ENCODE measurements around the gene TPSD1. TPM values are rescaled to one million over a fixed set of nuclear protein-coding genes. Genes with fewer than 3 reads are reported as not detected.

Gene TPSD1
- total and polyA plus RNA-seq, 2 experiments from 2014 or later = 0.17 TPM; not detected in 1

DNA sequence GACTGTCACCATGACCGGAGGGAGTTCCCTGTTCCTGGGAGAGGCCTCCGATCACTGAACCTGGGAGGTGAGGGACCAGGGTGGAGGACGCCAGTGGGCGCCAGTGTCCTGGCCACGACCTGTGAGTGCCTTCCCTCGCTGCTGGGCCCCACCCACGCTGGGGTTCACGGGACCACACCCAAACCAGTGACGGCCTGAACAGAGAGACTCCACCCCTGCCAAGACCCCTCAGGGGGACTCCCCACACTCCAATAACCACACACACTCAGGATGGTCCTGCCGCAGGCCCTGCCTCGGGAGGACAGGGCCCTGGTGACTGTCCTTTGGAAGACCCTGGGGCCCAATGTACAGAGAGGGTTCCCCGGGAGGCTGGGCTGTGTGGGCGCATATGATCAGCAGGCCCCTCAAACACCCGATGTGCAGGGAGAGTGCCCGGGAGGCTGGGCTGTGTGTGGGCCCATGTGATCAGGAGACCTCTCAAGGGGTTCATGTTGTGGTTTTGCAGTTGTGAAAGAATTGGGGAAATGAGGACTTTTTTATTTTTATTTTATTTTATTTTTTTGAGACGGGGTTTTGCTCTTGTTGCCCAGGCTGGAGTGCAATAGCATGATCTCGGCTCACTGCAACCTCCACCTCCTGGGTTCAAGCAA lies 26.6 kb downstream of the TPSD1 start:
- ATAC-seq (no peak), DNase-seq (ENCODE audit: low spot score) (no peak)
- H3K27me3 ChIP-seq (ENCODE audit: insufficient read depth) = no peaks in the 10 kb centered on the region
- no peak overlapping the region for H3K4me3 ChIP-seq
- no peaks in the 10 kb centered on the region for H3F3A ChIP-seq (replicated peaks; ENCODE audit: low read depth)
- peaks cover 13% of the 10 kb centered on the region; the same call in 1 of the 2 replicates for H3K4me1 ChIP-seq (ENCODE audit: insufficient read depth)
- no peaks in the 10 kb centered on the region for H3K36me3 ChIP-seq (ENCODE audit: insufficient read depth)
- no peak overlapping the region for H3K27ac ChIP-seq (ENCODE audit: low read depth)
- Mint-ChIP-seq H3K36me3 (ENCODE audit: low read depth) (no peaks in the 10 kb centered on the region), H3K27ac (no peak overlapping the region), H3K27me3 (ENCODE audit: insufficient read depth, low read depth, poor library complexity) (peaks cover 17% of the 10 kb centered on the region), H3K4me3 (no peak overlapping the region), H3K4me1 (peaks cover 14% of the 10 kb centered on the region), H3K9me3 (no peaks in the 10 kb centered on the region)
- no peaks in the 10 kb centered on the region for H3K79me2 ChIP-seq (replicated peaks; ENCODE audit: insufficient read depth)
- H3K4me2 ChIP-seq = no peak overlapping the region
- H4K20me1 ChIP-seq (replicated peaks; ENCODE audit: insufficient read depth) = no peaks in the 10 kb centered on the region
- no peak overlapping the region for H2AFZ ChIP-seq
- no peak for TF ChIP-seq NANOG (IDR thresholded peaks at IDR 0.05; ENCODE audit: borderline replicate concordance)
- TF ChIP-seq, protein P1, sequence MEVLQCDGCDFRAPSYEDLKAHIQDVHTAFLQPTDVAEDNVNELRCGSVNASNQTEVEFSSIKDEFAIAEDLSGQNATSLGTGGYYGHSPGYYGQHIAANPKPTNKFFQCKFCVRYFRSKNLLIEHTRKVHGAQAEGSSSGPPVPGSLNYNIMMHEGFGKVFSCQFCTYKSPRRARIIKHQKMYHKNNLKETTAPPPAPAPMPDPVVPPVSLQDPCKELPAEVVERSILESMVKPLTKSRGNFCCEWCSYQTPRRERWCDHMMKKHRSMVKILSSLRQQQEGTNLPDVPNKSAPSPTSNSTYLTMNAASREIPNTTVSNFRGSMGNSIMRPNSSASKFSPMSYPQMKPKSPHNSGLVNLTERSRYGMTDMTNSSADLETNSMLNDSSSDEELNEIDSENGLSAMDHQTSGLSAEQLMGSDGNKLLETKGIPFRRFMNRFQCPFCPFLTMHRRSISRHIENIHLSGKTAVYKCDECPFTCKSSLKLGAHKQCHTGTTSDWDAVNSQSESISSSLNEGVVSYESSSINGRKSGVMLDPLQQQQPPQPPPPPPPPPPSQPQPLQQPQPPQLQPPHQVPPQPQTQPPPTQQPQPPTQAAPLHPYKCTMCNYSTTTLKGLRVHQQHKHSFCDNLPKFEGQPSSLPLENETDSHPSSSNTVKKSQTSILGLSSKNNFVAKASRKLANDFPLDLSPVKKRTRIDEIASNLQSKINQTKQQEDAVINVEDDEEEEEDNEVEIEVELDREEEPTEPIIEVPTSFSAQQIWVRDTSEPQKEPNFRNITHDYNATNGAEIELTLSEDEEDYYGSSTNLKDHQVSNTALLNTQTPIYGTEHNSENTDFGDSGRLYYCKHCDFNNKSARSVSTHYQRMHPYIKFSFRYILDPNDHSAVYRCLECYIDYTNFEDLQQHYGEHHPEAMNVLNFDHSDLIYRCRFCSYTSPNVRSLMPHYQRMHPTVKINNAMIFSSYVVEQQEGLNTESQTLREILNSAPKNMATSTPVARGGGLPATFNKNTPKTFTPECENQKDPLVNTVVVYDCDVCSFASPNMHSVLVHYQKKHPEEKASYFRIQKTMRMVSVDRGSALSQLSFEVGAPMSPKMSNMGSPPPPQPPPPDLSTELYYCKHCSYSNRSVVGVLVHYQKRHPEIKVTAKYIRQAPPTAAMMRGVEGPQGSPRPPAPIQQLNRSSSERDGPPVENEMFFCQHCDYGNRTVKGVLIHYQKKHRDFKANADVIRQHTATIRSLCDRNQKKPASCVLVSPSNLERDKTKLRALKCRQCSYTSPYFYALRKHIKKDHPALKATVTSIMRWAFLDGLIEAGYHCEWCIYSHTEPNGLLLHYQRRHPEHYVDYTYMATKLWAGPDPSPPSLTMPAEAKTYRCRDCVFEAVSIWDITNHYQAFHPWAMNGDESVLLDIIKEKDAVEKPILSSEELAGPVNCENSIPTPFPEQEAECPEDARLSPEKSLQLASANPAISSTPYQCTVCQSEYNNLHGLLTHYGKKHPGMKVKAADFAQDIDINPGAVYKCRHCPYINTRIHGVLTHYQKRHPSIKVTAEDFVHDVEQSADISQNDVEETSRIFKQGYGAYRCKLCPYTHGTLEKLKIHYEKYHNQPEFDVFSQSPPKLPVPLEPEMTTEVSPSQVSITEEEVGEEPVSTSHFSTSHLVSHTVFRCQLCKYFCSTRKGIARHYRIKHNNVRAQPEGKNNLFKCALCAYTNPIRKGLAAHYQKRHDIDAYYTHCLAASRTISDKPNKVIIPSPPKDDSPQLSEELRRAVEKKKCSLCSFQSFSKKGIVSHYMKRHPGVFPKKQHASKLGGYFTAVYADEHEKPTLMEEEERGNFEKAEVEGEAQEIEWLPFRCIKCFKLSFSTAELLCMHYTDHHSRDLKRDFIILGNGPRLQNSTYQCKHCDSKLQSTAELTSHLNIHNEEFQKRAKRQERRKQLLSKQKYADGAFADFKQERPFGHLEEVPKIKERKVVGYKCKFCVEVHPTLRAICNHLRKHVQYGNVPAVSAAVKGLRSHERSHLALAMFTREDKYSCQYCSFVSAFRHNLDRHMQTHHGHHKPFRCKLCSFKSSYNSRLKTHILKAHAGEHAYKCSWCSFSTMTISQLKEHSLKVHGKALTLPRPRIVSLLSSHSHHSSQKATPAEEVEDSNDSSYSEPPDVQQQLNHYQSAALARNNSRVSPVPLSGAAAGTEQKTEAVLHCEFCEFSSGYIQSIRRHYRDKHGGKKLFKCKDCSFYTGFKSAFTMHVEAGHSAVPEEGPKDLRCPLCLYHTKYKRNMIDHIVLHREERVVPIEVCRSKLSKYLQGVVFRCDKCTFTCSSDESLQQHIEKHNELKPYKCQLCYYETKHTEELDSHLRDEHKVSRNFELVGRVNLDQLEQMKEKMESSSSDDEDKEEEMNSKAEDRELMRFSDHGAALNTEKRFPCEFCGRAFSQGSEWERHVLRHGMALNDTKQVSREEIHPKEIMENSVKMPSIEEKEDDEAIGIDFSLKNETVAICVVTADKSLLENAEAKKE (CRISPR knock-in tag; IDR thresholded peaks at IDR 0.05) = no peak
- TF ChIP-seq, protein P2, sequence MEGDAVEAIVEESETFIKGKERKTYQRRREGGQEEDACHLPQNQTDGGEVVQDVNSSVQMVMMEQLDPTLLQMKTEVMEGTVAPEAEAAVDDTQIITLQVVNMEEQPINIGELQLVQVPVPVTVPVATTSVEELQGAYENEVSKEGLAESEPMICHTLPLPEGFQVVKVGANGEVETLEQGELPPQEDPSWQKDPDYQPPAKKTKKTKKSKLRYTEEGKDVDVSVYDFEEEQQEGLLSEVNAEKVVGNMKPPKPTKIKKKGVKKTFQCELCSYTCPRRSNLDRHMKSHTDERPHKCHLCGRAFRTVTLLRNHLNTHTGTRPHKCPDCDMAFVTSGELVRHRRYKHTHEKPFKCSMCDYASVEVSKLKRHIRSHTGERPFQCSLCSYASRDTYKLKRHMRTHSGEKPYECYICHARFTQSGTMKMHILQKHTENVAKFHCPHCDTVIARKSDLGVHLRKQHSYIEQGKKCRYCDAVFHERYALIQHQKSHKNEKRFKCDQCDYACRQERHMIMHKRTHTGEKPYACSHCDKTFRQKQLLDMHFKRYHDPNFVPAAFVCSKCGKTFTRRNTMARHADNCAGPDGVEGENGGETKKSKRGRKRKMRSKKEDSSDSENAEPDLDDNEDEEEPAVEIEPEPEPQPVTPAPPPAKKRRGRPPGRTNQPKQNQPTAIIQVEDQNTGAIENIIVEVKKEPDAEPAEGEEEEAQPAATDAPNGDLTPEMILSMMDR (conservative IDR thresholded peaks at IDR 0.05; ENCODE audit: low read depth in 2 of 2) = peak; percentile 8 to 59; a peak in 2 of 4 replicates
- H3K9me2 ChIP-seq (ENCODE audit: insufficient read depth) = no peaks in the 10 kb centered on the region
